ENCODE data around the gene COL26A1. TPM values are rescaled to one million over a fixed set of nuclear protein-coding genes. Genes with fewer than 3 reads are reported as not detected.

The COL26A1 gene
- total RNA-seq, 3 donors from 2014 or later = not detected

DNA sequence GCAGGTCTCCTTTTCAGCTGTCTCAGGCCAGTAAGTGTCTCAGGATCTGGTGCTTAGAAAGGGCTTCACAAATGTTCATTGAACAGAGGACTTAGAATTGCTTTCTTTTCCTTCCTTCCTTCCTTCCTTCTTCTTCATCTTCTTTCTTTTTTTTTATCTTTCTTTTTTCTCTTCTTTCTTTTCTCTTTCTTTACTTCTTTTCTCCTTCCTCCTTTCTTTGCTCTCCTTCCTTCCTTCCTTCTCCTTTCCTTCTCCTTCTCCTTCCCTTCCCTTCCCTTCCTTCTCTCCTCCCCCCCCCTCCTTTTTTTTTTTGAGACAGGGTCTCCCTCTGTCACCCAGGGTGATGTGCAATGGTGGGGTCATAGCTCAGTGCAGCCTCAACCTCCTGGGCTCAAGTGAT, 34.6 kb downstream of the COL26A1 start:
- TF ChIP-seq, protein P1, sequence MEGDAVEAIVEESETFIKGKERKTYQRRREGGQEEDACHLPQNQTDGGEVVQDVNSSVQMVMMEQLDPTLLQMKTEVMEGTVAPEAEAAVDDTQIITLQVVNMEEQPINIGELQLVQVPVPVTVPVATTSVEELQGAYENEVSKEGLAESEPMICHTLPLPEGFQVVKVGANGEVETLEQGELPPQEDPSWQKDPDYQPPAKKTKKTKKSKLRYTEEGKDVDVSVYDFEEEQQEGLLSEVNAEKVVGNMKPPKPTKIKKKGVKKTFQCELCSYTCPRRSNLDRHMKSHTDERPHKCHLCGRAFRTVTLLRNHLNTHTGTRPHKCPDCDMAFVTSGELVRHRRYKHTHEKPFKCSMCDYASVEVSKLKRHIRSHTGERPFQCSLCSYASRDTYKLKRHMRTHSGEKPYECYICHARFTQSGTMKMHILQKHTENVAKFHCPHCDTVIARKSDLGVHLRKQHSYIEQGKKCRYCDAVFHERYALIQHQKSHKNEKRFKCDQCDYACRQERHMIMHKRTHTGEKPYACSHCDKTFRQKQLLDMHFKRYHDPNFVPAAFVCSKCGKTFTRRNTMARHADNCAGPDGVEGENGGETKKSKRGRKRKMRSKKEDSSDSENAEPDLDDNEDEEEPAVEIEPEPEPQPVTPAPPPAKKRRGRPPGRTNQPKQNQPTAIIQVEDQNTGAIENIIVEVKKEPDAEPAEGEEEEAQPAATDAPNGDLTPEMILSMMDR (IDR thresholded peaks at IDR 0.05) = no peak
- Histone ChIP-seq H3K4me3 (no peak overlapping the region), H3K9me3 (no peaks in the 10 kb centered on the region), H3K36me3 (ENCODE audit: low read depth) (no peaks in the 10 kb centered on the region), H3K4me1 (ENCODE audit: low read depth) (no peaks in the 10 kb centered on the region)
- no peak for DNase-seq
- intact Hi-C loops (cut with DNase I, micrococcal nuclease) = no loop called here
- no peak for ATAC-seq

DNA sequence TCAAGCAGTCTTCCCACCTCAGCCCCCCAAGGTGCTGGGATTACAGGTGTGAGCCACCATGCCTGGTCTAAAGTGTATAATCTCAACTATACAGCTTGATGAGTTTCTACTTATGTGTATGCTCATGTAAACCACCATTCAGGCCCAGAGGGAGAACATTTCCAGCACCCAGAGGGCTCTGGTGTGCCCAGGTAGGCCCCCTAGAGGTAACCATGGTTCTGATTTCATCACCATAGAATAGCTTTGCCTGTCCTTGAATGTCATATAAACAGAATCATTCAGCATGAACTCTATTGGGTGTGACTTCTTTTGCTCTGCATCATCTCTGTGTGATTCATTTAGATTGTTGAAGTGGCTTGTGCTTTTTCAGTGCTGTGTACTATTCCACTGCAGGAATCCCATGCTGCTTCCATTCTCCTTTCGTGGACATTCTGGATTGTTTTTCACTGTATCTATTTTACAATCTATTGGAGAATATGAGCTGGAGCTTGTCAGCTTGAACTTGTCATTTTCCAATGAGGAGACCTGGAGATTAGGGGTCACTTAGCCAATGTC, 35.2 kb downstream of the COL26A1 start:
- ATAC-seq (no peak), DNase-seq (no peak)
- H3K36me3 ChIP-seq (ENCODE audit: low read depth) = no peaks in the 10 kb centered on the region
- no peaks in the 10 kb centered on the region for H3K9me3 ChIP-seq
- no peak overlapping the region for H3K4me3 ChIP-seq
- no peaks in the 10 kb centered on the region for H3K4me1 ChIP-seq (ENCODE audit: low read depth)
- intact Hi-C loops (cut with DNase I, micrococcal nuclease) = no loop called here
- TF ChIP-seq, protein P1 (IDR thresholded peaks at IDR 0.05) = no peak

DNA sequence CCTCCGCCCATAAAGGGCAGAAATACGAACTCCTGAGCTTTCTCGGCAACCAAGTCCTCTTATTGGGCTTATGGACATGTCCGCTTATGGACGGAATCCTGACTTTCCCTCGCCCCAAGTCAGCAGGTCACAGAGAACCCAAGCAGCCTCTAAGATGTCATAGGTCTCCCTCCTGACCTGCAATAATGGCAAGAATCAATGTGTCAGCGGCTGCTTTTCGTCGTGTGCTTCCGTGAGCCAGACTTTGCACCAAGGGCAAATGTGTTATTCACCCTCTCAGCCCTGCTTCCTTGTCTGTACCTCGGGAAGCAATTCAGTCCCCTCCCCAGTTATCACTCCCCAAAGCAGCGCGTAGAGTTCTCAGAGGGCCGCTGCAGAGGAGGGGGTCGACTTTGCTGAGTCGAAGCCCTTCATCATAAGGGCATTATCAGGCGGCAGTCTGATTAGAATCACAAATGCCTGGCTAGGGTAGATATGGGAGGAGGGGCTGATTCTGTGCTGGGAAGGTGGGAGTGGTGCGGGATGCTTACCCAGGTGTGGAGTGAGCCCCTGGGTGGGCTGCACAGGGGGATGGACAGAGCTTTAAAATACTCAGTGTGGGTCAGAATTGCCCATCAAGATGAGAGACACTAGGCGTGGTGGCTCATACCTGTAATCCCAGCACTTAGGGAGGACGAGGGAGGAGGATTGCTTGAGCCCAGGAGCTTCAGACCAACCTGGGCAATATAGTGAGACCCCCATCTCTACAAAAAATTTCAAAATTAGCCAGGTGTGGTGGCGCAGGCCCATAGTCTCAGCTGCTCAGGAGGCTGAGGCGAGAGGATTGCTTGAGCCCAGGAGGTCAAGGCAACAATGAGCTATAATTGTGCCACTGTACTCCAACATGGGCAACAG, 36.0 kb downstream of the COL26A1 start:
- TF ChIP-seq, protein P1 (IDR thresholded peaks at IDR 0.05) = no peak
- no peaks in the 10 kb centered on the region for H3K36me3 ChIP-seq (ENCODE audit: low read depth)
- intact Hi-C loops (cut with DNase I, micrococcal nuclease) = no loop called here
- no peaks in the 10 kb centered on the region for H3K9me3 ChIP-seq
- H3K4me1 ChIP-seq (ENCODE audit: low read depth) = no peaks in the 10 kb centered on the region
- ATAC-seq (no peak), DNase-seq (no peak)
- no peak overlapping the region for H3K4me3 ChIP-seq

DNA sequence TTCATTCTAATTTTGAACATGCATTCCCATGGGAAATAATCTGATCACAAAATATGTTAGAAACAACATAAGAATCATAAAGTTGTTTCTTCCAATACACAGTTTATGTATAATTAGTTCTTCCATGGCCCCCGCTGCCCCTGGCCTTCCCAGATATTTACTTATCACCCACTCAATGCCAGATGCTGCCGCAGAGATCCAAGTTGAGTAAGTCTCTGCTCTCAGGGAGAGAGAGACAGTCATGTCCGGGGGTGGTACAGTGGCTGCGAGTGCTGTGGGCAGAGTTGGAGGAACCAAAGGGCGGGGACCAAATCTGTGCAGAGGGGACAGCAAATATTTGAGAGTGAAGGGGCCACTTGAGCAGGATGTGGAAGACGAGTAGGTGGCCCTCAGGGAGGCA, 37.1 kb downstream of the COL26A1 start:
- TF ChIP-seq, protein P1 (IDR thresholded peaks at IDR 0.05) = no peak
- Histone ChIP-seq H3K4me3 (no peak overlapping the region), H3K4me1 (ENCODE audit: low read depth) (no peaks in the 10 kb centered on the region), H3K9me3 (no peaks in the 10 kb centered on the region), H3K36me3 (ENCODE audit: low read depth) (no peaks in the 10 kb centered on the region)
- ATAC-seq (no peak), DNase-seq (no peak)
- intact Hi-C loops (cut with DNase I, micrococcal nuclease) = no loop called here

DNA sequence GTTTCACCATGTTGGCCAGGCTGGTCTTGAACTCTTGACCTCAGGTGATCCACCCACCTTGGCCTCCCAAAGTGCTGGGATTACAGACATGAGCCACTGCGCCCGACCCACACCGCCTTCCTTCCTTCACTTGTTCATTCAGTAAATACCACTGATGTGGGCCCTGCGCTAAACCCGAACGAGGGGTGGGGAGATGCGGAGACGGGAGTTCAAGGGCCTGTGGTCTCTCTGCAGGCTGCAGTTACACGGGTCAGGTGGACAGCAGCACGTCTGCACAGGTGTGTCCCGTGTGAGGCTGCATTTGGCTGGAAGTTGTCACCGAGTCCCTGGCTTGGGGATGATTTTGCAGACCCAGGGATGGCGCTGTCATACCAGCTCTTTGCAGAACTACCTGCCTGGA, 38.1 kb downstream of the COL26A1 start:
- Histone ChIP-seq H3K9me3 (no peaks in the 10 kb centered on the region), H3K4me3 (no peak overlapping the region), H3K36me3 (ENCODE audit: low read depth) (no peaks in the 10 kb centered on the region), H3K4me1 (ENCODE audit: low read depth) (no peaks in the 10 kb centered on the region)
- DNase-seq (no peak), ATAC-seq (no peak)
- intact Hi-C loops (cut with DNase I, micrococcal nuclease) = no loop called here
- TF ChIP-seq, protein P1 (IDR thresholded peaks at IDR 0.05) = no peak
